ENCODE measurements around the gene P2RY6.

Gene P2RY6

GRCh38 chr11:73308003-73308960 is 36.1 kb downstream of the P2RY6 start, which contains the start of gene ARHGEF17:
TSS of gene ARHGEF17 (plus strand) at chr11:73308276. CDS start at chr11:73308639, 363 bp downstream.
- H3K36me3 ChIP-seq (ENCODE audit: control insufficient read depth in 5 of 5, insufficient read depth in 5 of 5, low read length in 5 of 5), result peaks cover 0 to 3% (median 0%) of the 10 kb centered on the region in 5 donors
- H3K9me3 ChIP-seq (ENCODE audit: control insufficient read depth in 5 of 5, low read length in 5 of 5), result no peaks in the 10 kb centered on the region
- peak within 1 kb of the TSS; percentile 73 to 82 (median 75) for H3K4me3 ChIP-seq (ENCODE audit: low read depth in 1 of 5, low read length in 5 of 5)
- H3K4me1 ChIP-seq (ENCODE audit: control insufficient read depth in 5 of 5, insufficient read depth in 5 of 5, low read length in 5 of 5), result peaks cover 14 to 67% (median 62%) of the 10 kb centered on the region in 5 donors
- no peaks in the 10 kb centered on the region for H3K27me3 ChIP-seq (ENCODE audit: control insufficient read depth in 5 of 5, insufficient read depth in 4 of 5, low read length in 5 of 5)
- peak within 1 kb of the TSS; percentile 35 to 84 (median 70) for H3K9ac ChIP-seq (ENCODE audit: low read length in 5 of 5)
- H3K27ac ChIP-seq (ENCODE audit: low read depth, low read length), result peak within 1 kb of the TSS; percentile 87

- H3K27me3 ChIP-seq (ENCODE audit: control insufficient read depth in 5 of 5, insufficient read depth in 4 of 5, low read length in 5 of 5), result no peaks in the 10 kb centered on the region
- H3K36me3 ChIP-seq (ENCODE audit: control insufficient read depth in 5 of 5, insufficient read depth in 5 of 5, low read length in 5 of 5), result peaks cover 0 to 3% (median 0%) of the 10 kb centered on the region in 5 donors
- H3K4me3 ChIP-seq (ENCODE audit: low read depth in 1 of 5, low read length in 5 of 5), result peak overlapping the region; percentile 63 to 82 (median 75)
- peak overlapping the region; percentile 87 for H3K27ac ChIP-seq (ENCODE audit: low read depth, low read length)
- no peaks in the 10 kb centered on the region for H3K9me3 ChIP-seq (ENCODE audit: control insufficient read depth in 5 of 5, low read length in 5 of 5)
- H3K4me1 ChIP-seq (ENCODE audit: control insufficient read depth in 5 of 5, insufficient read depth in 5 of 5, low read length in 5 of 5), result peaks cover 14 to 77% (median 71%) of the 10 kb centered on the region in 5 donors
- peak overlapping the region in 4 of 5 donors; percentile 61 to 84 (median 74) for H3K9ac ChIP-seq (ENCODE audit: low read length in 5 of 5)
Measured at GRCh38 chr11:73308961-73309919, 37.1 kb downstream of the P2RY6 start.

- Histone ChIP-seq H3K4me1 (ENCODE audit: control insufficient read depth in 5 of 5, insufficient read depth in 5 of 5, low read length in 5 of 5) (peaks cover 17 to 85% (median 80%) of the 10 kb centered on the region in 5 donors), H3K4me3 (ENCODE audit: low read depth in 1 of 5, low read length in 5 of 5) (peak overlapping the region; percentile 63 to 82 (median 75)), H3K9ac (ENCODE audit: low read length in 5 of 5) (peak overlapping the region in 2 of 5 donors; percentile 78 to 84)
Measured at GRCh38 chr11:73310076-73310475, 37.9 kb downstream of the P2RY6 start.

GRCh38 chr11:73310661-73311393 is 38.7 kb downstream of the P2RY6 start:
- peak overlapping the region; percentile 87 for H3K27ac ChIP-seq (ENCODE audit: low read depth, low read length)
- H3K27me3 ChIP-seq (ENCODE audit: control insufficient read depth in 5 of 5, insufficient read depth in 4 of 5, low read length in 5 of 5), result no peaks in the 10 kb centered on the region
- H3K36me3 ChIP-seq (ENCODE audit: control insufficient read depth in 5 of 5, insufficient read depth in 5 of 5, low read length in 5 of 5), result peaks cover 0 to 3% (median 0%) of the 10 kb centered on the region in 5 donors
- H3K9ac ChIP-seq (ENCODE audit: low read length in 5 of 5), result peak overlapping the region in 2 of 5 donors; percentile 38 to 42
- peak overlapping the region; percentile 17 to 82 (median 74) for H3K4me3 ChIP-seq (ENCODE audit: low read depth in 1 of 5, low read length in 5 of 5)
- H3K4me1 ChIP-seq (ENCODE audit: control insufficient read depth in 5 of 5, insufficient read depth in 5 of 5, low read length in 5 of 5), result peaks cover 17 to 92% (median 86%) of the 10 kb centered on the region in 5 donors
- no peaks in the 10 kb centered on the region for H3K9me3 ChIP-seq (ENCODE audit: control insufficient read depth in 5 of 5, low read length in 5 of 5)

More at GRCh38 chr11:73310076-73310475, 37.9 kb downstream of the P2RY6 start:
- peaks cover 0 to 3% (median 0%) of the 10 kb centered on the region in 5 donors for H3K36me3 ChIP-seq (ENCODE audit: control insufficient read depth in 5 of 5, insufficient read depth in 5 of 5, low read length in 5 of 5)
- peak overlapping the region; percentile 87 for H3K27ac ChIP-seq (ENCODE audit: low read depth, low read length)
- H3K27me3 ChIP-seq (ENCODE audit: control insufficient read depth in 5 of 5, insufficient read depth in 4 of 5, low read length in 5 of 5), result no peaks in the 10 kb centered on the region
- H3K9me3 ChIP-seq (ENCODE audit: control insufficient read depth in 5 of 5, low read length in 5 of 5), result no peaks in the 10 kb centered on the region

- Histone ChIP-seq H3K4me1 (ENCODE audit: control insufficient read depth in 5 of 5, insufficient read depth in 5 of 5, low read length in 5 of 5) (peaks cover 17 to 96% (median 88%) of the 10 kb centered on the region in 5 donors), H3K36me3 (ENCODE audit: control insufficient read depth in 5 of 5, insufficient read depth in 5 of 5, low read length in 5 of 5) (peaks cover 0 to 3% (median 0%) of the 10 kb centered on the region in 5 donors), H3K27me3 (ENCODE audit: control insufficient read depth in 5 of 5, insufficient read depth in 4 of 5, low read length in 5 of 5) (no peaks in the 10 kb centered on the region), H3K4me3 (ENCODE audit: low read depth in 1 of 5, low read length in 5 of 5) (peak overlapping the region; percentile 30 to 82 (median 74)), H3K27ac (ENCODE audit: low read depth, low read length) (peak overlapping the region; percentile 87), H3K9me3 (ENCODE audit: control insufficient read depth in 5 of 5, low read length in 5 of 5) (no peaks in the 10 kb centered on the region), H3K9ac (ENCODE audit: low read length in 5 of 5) (peak overlapping the region in 3 of 5 donors; percentile 0 to 51 (median 38))
Measured at GRCh38 chr11:73311394-73311869, 39.3 kb downstream of the P2RY6 start.

- peak overlapping the region in 4 of 5 donors; percentile 62 to 82 (median 74) for H3K4me3 ChIP-seq (ENCODE audit: low read depth in 1 of 5, low read length in 5 of 5)
- no peaks in the 10 kb centered on the region for H3K9me3 ChIP-seq (ENCODE audit: control insufficient read depth in 5 of 5, low read length in 5 of 5)
- no peaks in the 10 kb centered on the region for H3K27me3 ChIP-seq (ENCODE audit: control insufficient read depth in 5 of 5, insufficient read depth in 4 of 5, low read length in 5 of 5)
- H3K4me1 ChIP-seq (ENCODE audit: control insufficient read depth in 5 of 5, insufficient read depth in 5 of 5, low read length in 5 of 5), result peaks cover 14 to 96% (median 89%) of the 10 kb centered on the region in 5 donors
- H3K27ac ChIP-seq (ENCODE audit: low read depth, low read length), result peak overlapping the region; percentile 72
- peaks cover 0 to 3% (median 0%) of the 10 kb centered on the region in 5 donors for H3K36me3 ChIP-seq (ENCODE audit: control insufficient read depth in 5 of 5, insufficient read depth in 5 of 5, low read length in 5 of 5)
- H3K9ac ChIP-seq (ENCODE audit: low read length in 5 of 5), result peak overlapping the region in 4 of 5 donors; percentile 0 to 71 (median 21)
Measured at GRCh38 chr11:73312036-73312435, 39.9 kb downstream of the P2RY6 start.

- peaks cover 18 to 99% (median 92%) of the 10 kb centered on the region in 5 donors for H3K4me1 ChIP-seq (ENCODE audit: control insufficient read depth in 5 of 5, insufficient read depth in 5 of 5, low read length in 5 of 5)
- H3K9ac ChIP-seq (ENCODE audit: low read length in 5 of 5), result peak overlapping the region in 4 of 5 donors; percentile 8 to 73 (median 42)
- peak overlapping the region; percentile 10 to 82 (median 74) for H3K4me3 ChIP-seq (ENCODE audit: low read depth in 1 of 5, low read length in 5 of 5)
- peak overlapping the region; percentile 72 for H3K27ac ChIP-seq (ENCODE audit: low read depth, low read length)
- H3K36me3 ChIP-seq (ENCODE audit: control insufficient read depth in 5 of 5, insufficient read depth in 5 of 5, low read length in 5 of 5), result peaks cover 0 to 3% (median 0%) of the 10 kb centered on the region in 5 donors
- no peaks in the 10 kb centered on the region for H3K9me3 ChIP-seq (ENCODE audit: control insufficient read depth in 5 of 5, low read length in 5 of 5)
- no peaks in the 10 kb centered on the region for H3K27me3 ChIP-seq (ENCODE audit: control insufficient read depth in 5 of 5, insufficient read depth in 4 of 5, low read length in 5 of 5)
Measured at GRCh38 chr11:73312851-73313327, 40.8 kb downstream of the P2RY6 start.

GRCh38 chr11:73313652-73314051 is 41.5 kb downstream of the P2RY6 start:
- H3K9me3 ChIP-seq (ENCODE audit: control insufficient read depth in 5 of 5, low read length in 5 of 5), result no peaks in the 10 kb centered on the region
- peak overlapping the region in 4 of 5 donors; percentile 40 to 82 (median 74) for H3K4me3 ChIP-seq (ENCODE audit: low read depth in 1 of 5, low read length in 5 of 5)
- peaks cover 18 to 99% (median 93%) of the 10 kb centered on the region in 5 donors for H3K4me1 ChIP-seq (ENCODE audit: control insufficient read depth in 5 of 5, insufficient read depth in 5 of 5, low read length in 5 of 5)
- H3K27ac ChIP-seq (ENCODE audit: low read depth, low read length), result peak overlapping the region; percentile 72
- H3K36me3 ChIP-seq (ENCODE audit: control insufficient read depth in 5 of 5, insufficient read depth in 5 of 5, low read length in 5 of 5), result peaks cover 0 to 3% (median 0%) of the 10 kb centered on the region in 5 donors
- H3K9ac ChIP-seq (ENCODE audit: low read length in 5 of 5), result peak overlapping the region; percentile 14 to 73 (median 49)
- H3K27me3 ChIP-seq (ENCODE audit: control insufficient read depth in 5 of 5, insufficient read depth in 4 of 5, low read length in 5 of 5), result no peaks in the 10 kb centered on the region
